Keratinocyte (primary cell): ENCODE data around the gene SMDT1. TPM values are rescaled to one million over a fixed set of nuclear protein-coding genes. Genes with fewer than 3 reads are reported as not detected.

Source experiments
- DNase-seq: peaks from one replicate; pipeline ENCODE4 v3.0.0-alpha.2; 2011; ENCODE audit warnings: low read depth, missing footprints, low spot score
- FAIRE-seq: peaks from 2 replicates; lab custom pipeline; 2011; peaks lifted over from hg19 to GRCh38; lab: Jason Lieb, UNC
- H2AFZ ChIP-seq: 2 replicates; pipeline ENCODE4 v1.6.0; 2012; ENCODE audit warnings: low read length, control low read depth, inconsistent platforms; ENCODE audit not compliant: control insufficient read depth
- H3K27ac ChIP-seq: 2 replicates; pipeline ENCODE4 v1.5.1; 2011; ENCODE audit warnings: low read length; ENCODE audit not compliant: control insufficient read depth, insufficient read depth
- H3K27me3 ChIP-seq: 3 replicates; pipeline ENCODE4 v1.6.0; 2011; ENCODE audit warnings: low read length; ENCODE audit not compliant: control insufficient read depth, insufficient read depth; ENCODE audit errors: extremely low read depth
- H3K36me3 ChIP-seq, 2 experiments: 2 replicates in 1 of 2; 3 replicates in 1 of 2; pipeline ENCODE4 v1.5.1; 2011; ENCODE audit warnings: low read length in 2 of 2, mild to moderate bottlenecking in 1 of 2; ENCODE audit not compliant: control insufficient read depth in 2 of 2, insufficient read depth in 2 of 2; ENCODE audit errors: extremely low read depth in 1 of 2
- H3K4me1 ChIP-seq: 3 replicates; pipeline ENCODE4 v1.5.1; 2011; ENCODE audit warnings: low read length; ENCODE audit not compliant: control insufficient read depth, insufficient read depth; ENCODE audit errors: extremely low read depth
- H3K4me2 ChIP-seq: 3 replicates; pipeline ENCODE4 v1.6.0; 2011; ENCODE audit warnings: low read depth, low read length; ENCODE audit not compliant: control insufficient read depth, insufficient read depth; ENCODE audit errors: extremely low read depth
- H3K4me3 ChIP-seq, 3 experiments: fragments of 200-600 bp in 1 of 3; sonication (generic) in 1 of 3; 2 replicates in 2 of 3; 3 replicates in 1 of 3; pipeline ENCODE4 v1.5.1; 2011 to 2016; ENCODE audit warnings: low read length in 3 of 3, mild to moderate bottlenecking in 3 of 3, control low read depth in 2 of 3, inconsistent platforms in 1 of 3, low read depth in 1 of 3, mixed read lengths in 1 of 3, mixed run types in 1 of 3, moderate library complexity in 1 of 3; ENCODE audit not compliant: control insufficient read depth in 2 of 3, insufficient read depth in 2 of 3; ENCODE audit errors: extremely low read depth in 1 of 3
- H3K79me2 ChIP-seq: 2 replicates; pipeline ENCODE4 v1.6.0; 2012; ENCODE audit warnings: low read length; ENCODE audit not compliant: control insufficient read depth, insufficient read depth
- H3K9ac ChIP-seq: 3 replicates; pipeline ENCODE4 v1.6.0; 2011; ENCODE audit warnings: low read length; ENCODE audit not compliant: control insufficient read depth, insufficient read depth; ENCODE audit errors: extremely low read depth
- H3K9me1 ChIP-seq: 3 replicates; pipeline ENCODE4 v1.6.0; 2011; ENCODE audit warnings: low read length; ENCODE audit not compliant: control insufficient read depth, insufficient read depth; ENCODE audit errors: extremely low read depth
- H3K9me3 ChIP-seq: 2 replicates; pipeline ENCODE4 v1.5.1; 2012; ENCODE audit warnings: low read depth, low read length; ENCODE audit not compliant: control insufficient read depth
- H4K20me1 ChIP-seq: 3 replicates; pipeline ENCODE4 v1.6.0; 2011; ENCODE audit warnings: low read length; ENCODE audit not compliant: control insufficient read depth, insufficient read depth; ENCODE audit errors: extremely low read depth
- CTCF ChIP-seq, 3 experiments: IDR thresholded peaks in 1 of 3; conservative IDR thresholded peaks in 1 of 3; optimal IDR thresholded peaks in 1 of 3; 2 replicates in 2 of 3; 3 replicates in 1 of 3; pipeline versions ENCODE3 to v1.5.1; 2011; ENCODE audit warnings: low read length in 3 of 3, mild to moderate bottlenecking in 3 of 3, moderate library complexity in 2 of 3, control low read depth in 1 of 3, inconsistent platforms in 1 of 3; ENCODE audit not compliant: insufficient read depth in 2 of 3; ENCODE audit errors: extremely low read depth in 1 of 3
- EZH2 ChIP-seq: IDR thresholded peaks from one replicate; pipeline ENCODE4 v1.6.1; 2012; ENCODE audit warnings: inconsistent platforms, mild to moderate bottlenecking, low read length, moderate library complexity
- dilution Hi-C: fragments of 300-500 bp; cut with MboI; formaldehyde crosslinking; loops from one replicate; pipeline ENCODE4 v1.7.0; 2020; ENCODE audit warnings: low sequenced_read_pairs; ENCODE audit not compliant: extremely low pct_ligation_motif_present
- polyA plus RNA-seq, 5 experiments: library from polyadenylated mRNA; depleted of rRNA in 3 of 5; stranded (reverse) in 3 of 5; stranded (forward) in 1 of 5; unstranded in 1 of 5; fragments of >200 nt; gene quantifications; 1 replicate in 1 of 5; 2 replicates in 3 of 5; 3 replicates in 1 of 5; pipeline versions ENCODE4 v1.2.1 to v1.2.3, GENCODE V29; 2011 to 2012; ENCODE audit warnings: missing spikeins in 2 of 5, low read depth in 1 of 5, low replicate concordance in 1 of 5

Gene SMDT1
- polyA plus RNA-seq, 1 donor (not counting 4 experiments of a cell fraction or from before 2014, with no cell fraction given): 21.6 TPM

DNA sequence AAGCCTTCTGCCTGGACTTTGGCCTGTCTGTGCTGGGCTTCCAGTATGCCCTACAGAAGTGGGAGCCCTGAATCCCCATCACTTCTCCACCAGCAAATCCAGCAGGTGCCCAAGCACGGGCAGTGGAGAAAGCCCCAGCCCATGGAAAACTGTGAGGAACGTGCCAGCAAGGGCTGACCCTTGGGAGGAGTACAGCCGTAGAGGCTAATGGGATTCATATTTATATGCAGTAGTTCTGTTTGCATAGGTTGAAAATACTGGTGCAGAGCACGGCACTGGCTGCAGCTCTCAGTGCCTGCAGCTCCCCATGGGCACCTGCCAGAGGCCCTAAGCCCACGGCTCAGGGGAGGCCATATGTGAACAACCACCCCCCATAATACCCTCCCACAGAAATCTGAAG is 19.0 kb upstream of the SMDT1 start:
- Histone ChIP-seq H3K27me3 (no peaks in the 10 kb centered on the region), H3K36me3 (peaks cover 12 to 20% of the 10 kb centered on the region in 2 experiments), H3K4me3 (no peak overlapping the region), H3K9me1 (no peaks in the 10 kb centered on the region), H3K27ac (no peak overlapping the region), H3K4me2 (no peak overlapping the region), H4K20me1 (no peaks in the 10 kb centered on the region), H3K9me3 (no peaks in the 10 kb centered on the region), H3K4me1 (no peaks in the 10 kb centered on the region), H3K79me2 (no peaks in the 10 kb centered on the region), H2AFZ (no peak overlapping the region), H3K9ac (no peak overlapping the region)
- dilution Hi-C loops: no loop called here
- no peak for FAIRE-seq
- DNase-seq: no peak
- TF ChIP-seq EZH2: no peak
- TF ChIP-seq CTCF (optimal IDR thresholded peaks at IDR 0.05 in 1 of 3, IDR thresholded peaks at IDR 0.05 in 1 of 3, conservative IDR thresholded peaks at IDR 0.05 in 1 of 3; ENCODE audit: extremely low read depth in 1 of 3, insufficient read depth in 2 of 3, low read length in 3 of 3): no peak

GRCh38 chr22:42061041-42061440 is 18.5 kb upstream of the SMDT1 start:
- no peaks in the 10 kb centered on the region for H3K9me1 ChIP-seq
- no peaks in the 10 kb centered on the region for H3K4me1 ChIP-seq
- H3K27me3 ChIP-seq: no peaks in the 10 kb centered on the region
- dilution Hi-C loops: no loop called here
- H3K4me3 ChIP-seq: no peak overlapping the region
- no peak overlapping the region for H3K4me2 ChIP-seq
- no peak overlapping the region for H3K9ac ChIP-seq
- TF ChIP-seq EZH2: no peak
- TF ChIP-seq CTCF (optimal IDR thresholded peaks at IDR 0.05 in 1 of 3, IDR thresholded peaks at IDR 0.05 in 1 of 3, conservative IDR thresholded peaks at IDR 0.05 in 1 of 3; ENCODE audit: extremely low read depth in 1 of 3, insufficient read depth in 2 of 3, low read length in 3 of 3): no peak
- H3K9me3 ChIP-seq: no peaks in the 10 kb centered on the region
- DNase-seq (no peak), FAIRE-seq (no peak)
- peaks cover 12 to 24% of the 10 kb centered on the region in 2 experiments for H3K36me3 ChIP-seq
- no peak overlapping the region for H2AFZ ChIP-seq
- no peaks in the 10 kb centered on the region for H3K79me2 ChIP-seq
- H4K20me1 ChIP-seq: no peaks in the 10 kb centered on the region
- H3K27ac ChIP-seq: no peak overlapping the region
